Panc1 (cell line): ENCODE data around the gene GRIFIN. TPM values are rescaled to one million over a fixed set of nuclear protein-coding genes. Genes with fewer than 3 reads are reported as not detected.
"Not testable (repeated sequence)": the region's sequence is repeated elsewhere in the genome, so short reads cannot be mapped to it uniquely, and the experiment has no call there.

ENCODE experiments used
- ATAC-seq: fragments of 200-7000 bp; cut with Tn5 transposase; 2 replicates; pipeline ENCODE4 v1.9.1; 2020; ENCODE audit warnings: mild to moderate bottlenecking, moderate library complexity
- BruUV-seq: library from RNA; stranded (reverse); fragments of 400-500 nt; replicated peaks from 2 replicates; lab custom pipeline; 2021; lab: Mats Ljungman, UMichigan
- CTCF ChIA-PET: fragments of 300-600 bp; sonication (Branson Sonifier 250); formaldehyde crosslinking; loops from one replicate; lab custom pipeline; 2022; ENCODE audit warnings: antibody characterized with exemption; lab: Charles Lee
- POLR2A ChIA-PET: fragments of 300-600 bp; sonication (Branson Sonifier 250); formaldehyde crosslinking; loops from one replicate; lab custom pipeline; 2022; ENCODE audit warnings: antibody characterized with exemption; lab: Charles Lee
- DNase-seq: peaks from one replicate; pipeline ENCODE4 v3.0.0-alpha.2; 2010; ENCODE audit warnings: low read depth, low spot score
- H3K27ac ChIP-seq: 2 replicates; pipeline ENCODE4 v1.5.1; 2011; ENCODE audit warnings: mild to moderate bottlenecking, low read length, inconsistent platforms
- H3K27me3 ChIP-seq: fragments of 200-500 bp; sonication (Bioruptor generic); 2 replicates; pipeline ENCODE4 v1.6.0; 2014; ENCODE audit warnings: low read length, inconsistent platforms; ENCODE audit not compliant: control insufficient read depth, insufficient read depth
- H3K36me3 ChIP-seq: fragments of 200-500 bp; sonication (Bioruptor generic); 2 replicates; pipeline ENCODE4 v1.5.1; 2014; ENCODE audit warnings: inconsistent platforms, mild to moderate bottlenecking, low read length, moderate library complexity; ENCODE audit not compliant: control insufficient read depth, insufficient read depth
- H3K4me1 ChIP-seq: 2 replicates; pipeline ENCODE4 v1.5.1; 2011; ENCODE audit warnings: inconsistent platforms, mild to moderate bottlenecking, low read length, moderate library complexity; ENCODE audit not compliant: control insufficient read depth, insufficient read depth
- H3K4me3 ChIP-seq, 2 experiments: 2 replicates each; pipeline ENCODE4 v1.5.1; 2011 to 2012; ENCODE audit warnings: low read depth in 2 of 2, low read length in 2 of 2, mild to moderate bottlenecking in 2 of 2, inconsistent platforms in 1 of 2, moderate library complexity in 1 of 2
- H3K9me3 ChIP-seq: fragments of 200-500 bp; sonication (Bioruptor generic); 2 replicates; pipeline ENCODE4 v1.5.1; 2014; ENCODE audit warnings: low read depth, mild to moderate bottlenecking, inconsistent platforms, low read length, moderate library complexity; ENCODE audit not compliant: control insufficient read depth, insufficient read depth
- SIN3A ChIP-seq: IDR thresholded peaks from 2 replicates; pipeline ENCODE4 v1.6.1; 2012; ENCODE audit warnings: low read depth, mild to moderate bottlenecking, low read length, moderate library complexity, borderline replicate concordance; ENCODE audit not compliant: insufficient read depth
- TCF7L2 ChIP-seq: IDR thresholded peaks from 2 replicates; pipeline ENCODE4 v1.6.1; 2011; ENCODE audit warnings: mild to moderate bottlenecking, low read depth, low read length, inconsistent platforms
- in situ Hi-C: cut with HindIII; loops from 2 replicates; pipeline ENCODE4 v1.10.0; 2016; ENCODE audit warnings: low sequenced_read_pairs, low pct_unique_long_range_greater_than_20kb
- intact Hi-C: fragments of 100-400 bp; cut with micrococcal nuclease; formaldehyde crosslinking; loops from one replicate; pipeline ENCODE4 v1.10.0; 2022; ENCODE audit not compliant: unreplicated experiment
- total RNA-seq: library from RNA; stranded (reverse); gene quantifications from one replicate; pipeline ENCODE4 v1.2.1, GENCODE V29; 2021; ENCODE audit not compliant: unreplicated experiment
- TF ChIP-seq, protein P1 (sequence below), 2 experiments: IDR thresholded peaks; 2 replicates each; pipeline ENCODE4 v1.6.1; 2011 to 2012; ENCODE audit warnings: low read depth in 2 of 2, control low read depth in 1 of 2, low read length in 1 of 2, mild to moderate bottlenecking in 1 of 2, moderate library complexity in 1 of 2; ENCODE audit not compliant: insufficient read depth in 1 of 2
- TF ChIP-seq, protein P2 (sequence below): fragments of 450-650 bp; IDR thresholded peaks from 2 replicates; pipeline ENCODE4 v1.5.1; 2017; ENCODE audit warnings: mild to moderate bottlenecking

The GRIFIN gene
- total RNA-seq, 1 experiment from 2014 or later, result not detected

DNA sequence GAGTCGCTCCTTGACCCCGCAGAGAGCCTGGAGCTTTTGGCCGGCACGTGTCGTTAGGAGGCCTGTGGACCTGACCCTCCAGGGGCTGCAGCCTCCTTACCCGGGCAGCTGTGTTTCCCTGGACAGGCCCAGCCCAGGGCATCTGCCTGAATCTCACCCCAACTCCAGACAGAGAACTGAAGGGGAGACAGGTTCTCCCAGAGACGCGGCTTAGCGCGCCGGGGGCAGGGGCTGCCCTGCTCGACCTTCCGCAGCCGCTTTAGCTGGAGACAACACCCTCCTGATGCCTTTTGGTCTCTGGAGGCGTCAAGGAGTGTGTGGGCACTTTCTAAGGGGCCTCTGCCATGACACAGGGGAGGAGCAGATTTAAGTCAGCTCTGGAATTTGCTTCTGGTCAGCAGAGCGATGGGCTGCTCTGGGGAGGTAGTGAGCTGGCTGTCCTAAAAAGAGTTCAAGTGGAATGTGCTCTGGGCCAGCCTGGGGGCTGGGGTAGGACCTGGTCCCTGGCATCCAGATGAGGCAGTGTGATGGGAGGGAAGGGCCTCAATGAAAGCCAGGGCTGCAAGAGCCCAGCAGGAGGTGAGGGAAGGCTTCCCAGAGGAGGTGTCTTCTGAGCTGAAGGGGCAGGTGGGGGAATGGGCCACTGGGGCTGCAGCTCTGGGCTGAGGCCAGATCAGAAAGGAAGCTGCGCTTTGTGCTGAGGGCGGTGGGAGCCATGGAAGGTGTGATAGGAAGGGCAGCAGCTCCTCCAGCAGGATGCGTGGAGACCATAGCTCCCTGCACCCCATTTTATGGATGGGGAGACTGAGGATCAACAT is 5.8 kb downstream of the GRIFIN start:
- in situ Hi-C loops, result no loop called here
- ATAC-seq (no peak), DNase-seq (no peak)
- Histone ChIP-seq H3K4me1 (peaks cover 7% of the 10 kb centered on the region; the same call in 1 of the 2 replicates), H3K27me3 (no peaks in the 10 kb centered on the region), H3K27ac (no peak overlapping the region), H3K36me3 (no peaks in the 10 kb centered on the region), H3K4me3 (no peak overlapping the region), H3K9me3 (no peaks in the 10 kb centered on the region)
- intact Hi-C loops, result no loop called here
- CTCF ChIA-PET, result interaction anchor here (0.5 to 3.0 kb wide), 6 partner anchors 20 to 960 kb away, joined by 3 to 52 read pairs (median 3); no protein-coding TSS in a partner anchor
- no TSS peak for BruUV-seq
- TF ChIP-seq SIN3A (no peak), TCF7L2 (no peak)
- TF ChIP-seq, protein P1, sequence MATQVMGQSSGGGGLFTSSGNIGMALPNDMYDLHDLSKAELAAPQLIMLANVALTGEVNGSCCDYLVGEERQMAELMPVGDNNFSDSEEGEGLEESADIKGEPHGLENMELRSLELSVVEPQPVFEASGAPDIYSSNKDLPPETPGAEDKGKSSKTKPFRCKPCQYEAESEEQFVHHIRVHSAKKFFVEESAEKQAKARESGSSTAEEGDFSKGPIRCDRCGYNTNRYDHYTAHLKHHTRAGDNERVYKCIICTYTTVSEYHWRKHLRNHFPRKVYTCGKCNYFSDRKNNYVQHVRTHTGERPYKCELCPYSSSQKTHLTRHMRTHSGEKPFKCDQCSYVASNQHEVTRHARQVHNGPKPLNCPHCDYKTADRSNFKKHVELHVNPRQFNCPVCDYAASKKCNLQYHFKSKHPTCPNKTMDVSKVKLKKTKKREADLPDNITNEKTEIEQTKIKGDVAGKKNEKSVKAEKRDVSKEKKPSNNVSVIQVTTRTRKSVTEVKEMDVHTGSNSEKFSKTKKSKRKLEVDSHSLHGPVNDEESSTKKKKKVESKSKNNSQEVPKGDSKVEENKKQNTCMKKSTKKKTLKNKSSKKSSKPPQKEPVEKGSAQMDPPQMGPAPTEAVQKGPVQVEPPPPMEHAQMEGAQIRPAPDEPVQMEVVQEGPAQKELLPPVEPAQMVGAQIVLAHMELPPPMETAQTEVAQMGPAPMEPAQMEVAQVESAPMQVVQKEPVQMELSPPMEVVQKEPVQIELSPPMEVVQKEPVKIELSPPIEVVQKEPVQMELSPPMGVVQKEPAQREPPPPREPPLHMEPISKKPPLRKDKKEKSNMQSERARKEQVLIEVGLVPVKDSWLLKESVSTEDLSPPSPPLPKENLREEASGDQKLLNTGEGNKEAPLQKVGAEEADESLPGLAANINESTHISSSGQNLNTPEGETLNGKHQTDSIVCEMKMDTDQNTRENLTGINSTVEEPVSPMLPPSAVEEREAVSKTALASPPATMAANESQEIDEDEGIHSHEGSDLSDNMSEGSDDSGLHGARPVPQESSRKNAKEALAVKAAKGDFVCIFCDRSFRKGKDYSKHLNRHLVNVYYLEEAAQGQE (IDR thresholded peaks at IDR 0.05; ENCODE audit: insufficient read depth in 1 of 2, low read depth in 2 of 2, low read length in 1 of 2), result no peak
- TF ChIP-seq, protein P2, sequence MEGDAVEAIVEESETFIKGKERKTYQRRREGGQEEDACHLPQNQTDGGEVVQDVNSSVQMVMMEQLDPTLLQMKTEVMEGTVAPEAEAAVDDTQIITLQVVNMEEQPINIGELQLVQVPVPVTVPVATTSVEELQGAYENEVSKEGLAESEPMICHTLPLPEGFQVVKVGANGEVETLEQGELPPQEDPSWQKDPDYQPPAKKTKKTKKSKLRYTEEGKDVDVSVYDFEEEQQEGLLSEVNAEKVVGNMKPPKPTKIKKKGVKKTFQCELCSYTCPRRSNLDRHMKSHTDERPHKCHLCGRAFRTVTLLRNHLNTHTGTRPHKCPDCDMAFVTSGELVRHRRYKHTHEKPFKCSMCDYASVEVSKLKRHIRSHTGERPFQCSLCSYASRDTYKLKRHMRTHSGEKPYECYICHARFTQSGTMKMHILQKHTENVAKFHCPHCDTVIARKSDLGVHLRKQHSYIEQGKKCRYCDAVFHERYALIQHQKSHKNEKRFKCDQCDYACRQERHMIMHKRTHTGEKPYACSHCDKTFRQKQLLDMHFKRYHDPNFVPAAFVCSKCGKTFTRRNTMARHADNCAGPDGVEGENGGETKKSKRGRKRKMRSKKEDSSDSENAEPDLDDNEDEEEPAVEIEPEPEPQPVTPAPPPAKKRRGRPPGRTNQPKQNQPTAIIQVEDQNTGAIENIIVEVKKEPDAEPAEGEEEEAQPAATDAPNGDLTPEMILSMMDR, result no peak
- POLR2A ChIA-PET, result interaction anchor here (0.6 kb wide), 1 partner anchor 57 kb away, joined by 3 read pairs; no protein-coding TSS in a partner anchor

DNA sequence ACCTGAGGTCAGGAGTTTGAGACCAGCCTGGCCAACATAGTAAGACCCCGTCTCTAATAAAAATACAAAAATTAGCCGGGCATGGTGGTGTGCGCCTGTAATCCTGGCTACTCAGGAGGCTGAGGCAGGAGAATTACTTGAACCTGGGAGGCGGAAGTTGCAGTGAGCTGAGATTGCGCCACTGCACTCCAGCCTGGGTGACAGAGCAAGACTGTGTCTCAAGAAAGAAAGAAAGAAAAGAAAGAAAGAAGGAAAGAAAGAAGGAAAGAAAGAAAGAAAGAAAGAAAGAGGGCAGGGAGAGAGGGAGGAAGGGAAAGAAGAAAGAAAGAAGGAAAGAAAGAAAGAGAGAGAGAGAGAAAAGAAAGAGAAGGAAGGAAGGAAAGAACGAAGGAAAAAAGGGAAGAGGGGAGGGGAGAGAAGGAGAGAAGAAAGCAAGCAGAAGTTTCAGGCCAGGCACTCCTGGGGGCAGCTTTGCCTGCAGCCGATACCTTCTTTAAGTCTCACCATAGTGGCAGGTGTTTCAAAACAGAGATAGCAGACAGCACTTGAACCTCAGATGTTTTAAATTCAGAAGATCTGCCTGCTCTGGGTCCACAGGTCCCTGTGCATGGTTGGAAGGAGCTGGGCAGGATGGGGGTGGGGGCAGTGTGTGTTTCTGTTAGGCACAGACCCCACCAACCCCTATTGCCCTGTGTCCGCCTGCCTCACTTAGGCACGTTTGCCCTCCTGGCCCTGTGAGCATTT is 6.6 kb downstream of the GRIFIN start:
- H3K36me3 ChIP-seq, intact Hi-C loops, H3K27ac ChIP-seq, H3K9me3 ChIP-seq, H3K4me1 ChIP-seq, in situ Hi-C loops, H3K27me3 ChIP-seq, BruUV-seq, H3K4me3 ChIP-seq, ATAC-seq, DNase-seq: not testable (repeated sequence)
- ChIA-PET POLR2A (interaction anchor here (0.6 kb wide), 2 partner anchors 24 to 56 kb away, joined by 3 read pairs; no protein-coding TSS in a partner anchor), CTCF (interaction anchor here (0.5 to 3.0 kb wide), 15 partner anchors 10 to 1439 kb away, joined by 3 to 52 read pairs (median 4); no protein-coding TSS in a partner anchor)
